ENCODE data around the gene ACSF3. TPM values are rescaled to one million over a fixed set of nuclear protein-coding genes. Genes with fewer than 3 reads are reported as not detected.
A peak's percentile ranks its signal among the peaks of the same experiment; 100 is the strongest.

The ACSF3 gene
- total RNA-seq, 3 donors from 2014 or later = 44.7 to 77.8 (median 49.6) TPM

- ATAC-seq (peak; percentile 92), DNase-seq (peak; percentile 98 to 99 (median 98))
- Histone ChIP-seq H3K4me1 (ENCODE audit: low read depth) (peaks cover 12% of the 10 kb centered on the region), H3K4me3 (no peak within 1 kb of the TSS), H3K36me3 (ENCODE audit: low read depth) (no peaks in the 10 kb centered on the region), H3K9me3 (no peaks in the 10 kb centered on the region)
- intact Hi-C loops (cut with DNase I, micrococcal nuclease) = no loop called here
- TF ChIP-seq CTCF (IDR thresholded peaks at IDR 0.05) = no peak
These were observed 77.8 kb downstream of the ACSF3 start, which contains the start of gene CDH15 for GRCh38 chr16:89171216-89172170. TSS of gene CDH15 (plus strand) at chr16:89171748. CDS start at chr16:89171832, 84 bp downstream.

GRCh38 chr16:89172171-89172527 is 78.5 kb downstream of the ACSF3 start:
- H3K4me3 ChIP-seq = no peak overlapping the region
- no peak for TF ChIP-seq CTCF (IDR thresholded peaks at IDR 0.05)
- no peak for ATAC-seq
- no peaks in the 10 kb centered on the region for H3K36me3 ChIP-seq (ENCODE audit: low read depth)
- H3K9me3 ChIP-seq = no peaks in the 10 kb centered on the region
- intact Hi-C loops (cut with DNase I, micrococcal nuclease) = no loop called here
- peaks cover 11% of the 10 kb centered on the region for H3K4me1 ChIP-seq (ENCODE audit: low read depth)
- DNase-seq = no peak

GRCh38 chr16:89172528-89173173 is 79.0 kb downstream of the ACSF3 start:
- ATAC-seq (no peak), DNase-seq (no peak)
- intact Hi-C loops (cut with DNase I, micrococcal nuclease) = no loop called here
- no peak for TF ChIP-seq CTCF (IDR thresholded peaks at IDR 0.05)
- H3K9me3 ChIP-seq = no peaks in the 10 kb centered on the region
- peaks cover 10% of the 10 kb centered on the region for H3K4me1 ChIP-seq (ENCODE audit: low read depth)
- H3K4me3 ChIP-seq = no peak overlapping the region
- H3K36me3 ChIP-seq (ENCODE audit: low read depth) = no peaks in the 10 kb centered on the region

- no peaks in the 10 kb centered on the region for H3K9me3 ChIP-seq
- ATAC-seq = no peak
- no peaks in the 10 kb centered on the region for H3K36me3 ChIP-seq (ENCODE audit: low read depth)
- no peak overlapping the region for H3K4me3 ChIP-seq
- H3K4me1 ChIP-seq (ENCODE audit: low read depth) = peaks cover 10% of the 10 kb centered on the region
- intact Hi-C loops (cut with DNase I, micrococcal nuclease) = no loop called here
- DNase-seq = no peak
- TF ChIP-seq CTCF (IDR thresholded peaks at IDR 0.05) = no peak
These were observed 79.7 kb downstream of the ACSF3 start for GRCh38 chr16:89173174-89173921.

GRCh38 chr16:89174055-89174827 is 80.6 kb downstream of the ACSF3 start:
- H3K4me1 ChIP-seq (ENCODE audit: low read depth) = peaks cover 10% of the 10 kb centered on the region
- no peaks in the 10 kb centered on the region for H3K9me3 ChIP-seq
- no peaks in the 10 kb centered on the region for H3K36me3 ChIP-seq (ENCODE audit: low read depth)
- no peak for DNase-seq
- H3K4me3 ChIP-seq = no peak overlapping the region
- intact Hi-C loops (cut with DNase I, micrococcal nuclease) = no loop called here
- ATAC-seq = no peak
- no peak for TF ChIP-seq CTCF (IDR thresholded peaks at IDR 0.05)
